Stimulated activated CD8-positive, alpha-beta memory T cell treated with anti-CD3 and anti-CD28 coated beads, Interleukin-4, amount 100 ng/mL, for 48 hours (primary cell): ENCODE measurements around the gene NTM.

ENCODE experiments used
- DNase-seq: peaks from one replicate; pipeline ENCODE4 v3.0.0-alpha.2; 2020

NTM gene

GRCh38 chr11:132035228-132035627 is 664.8 kb downstream of the NTM start:
- no peak for DNase-seq

GRCh38 chr11:132035766-132036165 is 665.4 kb downstream of the NTM start:
- DNase-seq: no peak

GRCh38 chr11:132036220-132036619 is 665.8 kb downstream of the NTM start:
- DNase-seq: no peak

- no peak for DNase-seq
Measured at GRCh38 chr11:132036746-132037466, 666.5 kb downstream of the NTM start.

- DNase-seq: no peak
Measured at GRCh38 chr11:132037467-132037862, 667.0 kb downstream of the NTM start.

GRCh38 chr11:132037956-132038355 is 667.5 kb downstream of the NTM start:
- no peak for DNase-seq

GRCh38 chr11:132039521-132039920 is 669.1 kb downstream of the NTM start:
- no peak for DNase-seq

- no peak for DNase-seq
Measured at GRCh38 chr11:132042296-132042695, 671.9 kb downstream of the NTM start.

GRCh38 chr11:132043714-132044113 is 673.3 kb downstream of the NTM start:
- no peak for DNase-seq

GRCh38 chr11:132045107-132045506 is 674.7 kb downstream of the NTM start:
- no peak for DNase-seq

- DNase-seq: no peak
Measured at GRCh38 chr11:132046288-132046865, 676.0 kb downstream of the NTM start.

GRCh38 chr11:132047167-132047566 is 676.8 kb downstream of the NTM start:
- no peak for DNase-seq

- no peak for DNase-seq
Measured at GRCh38 chr11:132048040-132048439, 677.6 kb downstream of the NTM start.

GRCh38 chr11:132049205-132049604 is 678.8 kb downstream of the NTM start:
- no peak for DNase-seq

GRCh38 chr11:132050049-132050448 is 679.6 kb downstream of the NTM start:
- DNase-seq: no peak

GRCh38 chr11:132050577-132051165 is 680.3 kb downstream of the NTM start:
- DNase-seq: no peak

GRCh38 chr11:132051704-132052103 is 681.3 kb downstream of the NTM start:
- DNase-seq: no peak

- no peak for DNase-seq
Measured at GRCh38 chr11:132052342-132052741, 681.9 kb downstream of the NTM start.

GRCh38 chr11:132052904-132053303 is 682.5 kb downstream of the NTM start:
- no peak for DNase-seq

- no peak for DNase-seq
Measured at GRCh38 chr11:132054822-132055221, 684.4 kb downstream of the NTM start.

GRCh38 chr11:132055296-132055695 is 684.9 kb downstream of the NTM start:
- DNase-seq: no peak

GRCh38 chr11:132056689-132057088 is 686.3 kb downstream of the NTM start:
- no peak for DNase-seq

GRCh38 chr11:132057266-132057665 is 686.9 kb downstream of the NTM start:
- no peak for DNase-seq

GRCh38 chr11:132058211-132058772 is 687.9 kb downstream of the NTM start:
- no peak for DNase-seq
